HG03095 (cell line): ENCODE data around the gene FAM120B.
A peak's percentile ranks its signal among the peaks of the same experiment; 100 is the strongest.

Source experiments
- ATAC-seq: cut with Tn5 transposase; IDR thresholded peaks from one replicate; pipeline ENCODE4 v1.9.1; 2021; ENCODE audit warnings: moderate library complexity; ENCODE audit not compliant: unreplicated experiment

The FAM120B gene

GRCh38 chr6:170416303-170416702 is 109.7 kb downstream of the FAM120B start:
- ATAC-seq, result no peak

- ATAC-seq, result no peak
Measured at GRCh38 chr6:170416959-170417606, 110.5 kb downstream of the FAM120B start.

- no peak for ATAC-seq
Measured at GRCh38 chr6:170417881-170418280, 111.3 kb downstream of the FAM120B start.

- no peak for ATAC-seq
Measured at GRCh38 chr6:170420283-170420682, 113.7 kb downstream of the FAM120B start.

- no peak for ATAC-seq
Measured at GRCh38 chr6:170420791-170421776, 114.5 kb downstream of the FAM120B start.

- no peak for ATAC-seq
Measured at GRCh38 chr6:170421921-170422320, 115.4 kb downstream of the FAM120B start.

GRCh38 chr6:170423030-170423429 is 116.5 kb downstream of the FAM120B start:
- peak; percentile 91 for ATAC-seq

GRCh38 chr6:170423814-170424603 is 117.5 kb downstream of the FAM120B start:
- ATAC-seq, result no peak

- ATAC-seq, result no peak
Measured at GRCh38 chr6:170424604-170425126, 118.1 kb downstream of the FAM120B start.

GRCh38 chr6:170429450-170429849 is 122.9 kb downstream of the FAM120B start:
- ATAC-seq, result no peak

- ATAC-seq, result no peak
Measured at GRCh38 chr6:170433163-170434116, 126.9 kb downstream of the FAM120B start.

GRCh38 chr6:170434117-170434820 is 127.7 kb downstream of the FAM120B start:
- ATAC-seq, result no peak

- ATAC-seq, result no peak
Measured at GRCh38 chr6:170434821-170435155, 128.2 kb downstream of the FAM120B start.

- ATAC-seq, result no peak
Measured at GRCh38 chr6:170435766-170436165, 129.2 kb downstream of the FAM120B start.

- no peak for ATAC-seq
Measured at GRCh38 chr6:170436209-170436809, 129.8 kb downstream of the FAM120B start.

- ATAC-seq, result no peak
Measured at GRCh38 chr6:170437719-170438401, 131.3 kb downstream of the FAM120B start.

- peak; percentile 90 for ATAC-seq
Measured at GRCh38 chr6:170438402-170438753, 131.8 kb downstream of the FAM120B start.

- no peak for ATAC-seq
Measured at GRCh38 chr6:170438861-170439260, 132.3 kb downstream of the FAM120B start.
